A549 (cell line): Measurements from ENCODE around the gene CECR2. TPM values are rescaled to one million over a fixed set of nuclear protein-coding genes. Genes with fewer than 3 reads are reported as not detected.

Source experiments
- ATAC-seq, 2 experiments: fragments of 200-7000 bp in 1 of 2; fragments of >200 bp in 1 of 2; cut with Nextera tagmentation in 1 of 2; cut with Tn5 transposase in 1 of 2; 3 replicates each; pipeline versions ENCODE4 v1.8.0 to v1.9.1; 2018 to 2020; ENCODE audit warnings: mild to moderate bottlenecking in 1 of 2, moderate library complexity in 1 of 2
- CTCF ChIA-PET: fragments of 300-600 bp; sonication (Branson Sonifier 250); formaldehyde crosslinking; extraction: SDS; loops from one replicate; lab custom pipeline; 2021; ENCODE audit warnings: antibody characterized with exemption, inconsistent platforms; lab: Yijun Ruan, JAX
- POLR2A ChIA-PET: fragments of 350-600 bp; formaldehyde crosslinking; extraction: SDS; loops from one replicate; lab custom pipeline; 2021; ENCODE audit warnings: antibody characterized with exemption, inconsistent platforms; lab: Yijun Ruan, JAX
- DNase-seq, 2 experiments: peaks; one replicate each; pipeline versions ENCODE4 v3.0.0 to v3.0.0-alpha.2; 2011 to 2016; ENCODE audit warnings: low read depth in 1 of 2, low spot score in 1 of 2
- FAIRE-seq: peaks from 2 replicates; lab custom pipeline; 2011; peaks lifted over from hg19 to GRCh38; lab: Jason Lieb, UNC
- H3K27ac ChIP-seq, 2 experiments: fragments of >200 bp; sonication (Bioruptor Twin); formaldehyde crosslinking; 3 replicates each; pipeline ENCODE4 v1.5.1; 2016 to 2017
- H3K4me1 ChIP-seq: fragments of >200 bp; sonication (Bioruptor Twin); formaldehyde crosslinking; 3 replicates; pipeline ENCODE4 v1.6.1; 2016
- H3K4me2 ChIP-seq: fragments of >200 bp; sonication (Bioruptor Twin); formaldehyde crosslinking; 3 replicates; pipeline ENCODE4 v1.6.1; 2016
- H3K4me3 ChIP-seq: fragments of >200 bp; sonication (Bioruptor Twin); formaldehyde crosslinking; 3 replicates; pipeline ENCODE4 v1.5.1; 2016
- H3K9me3 ChIP-seq: fragments of >200 bp; sonication (Bioruptor Twin); formaldehyde crosslinking; 3 replicates; pipeline ENCODE4 v1.6.1; 2016
- CBX2 ChIP-seq: fragments of 200-600 bp; sonication (generic); IDR thresholded peaks from 2 replicates; pipeline ENCODE4 v1.6.1; 2016; ENCODE audit warnings: low read depth, mild to moderate bottlenecking, borderline replicate concordance
- CBX8 ChIP-seq: fragments of 200-600 bp; sonication (generic); IDR thresholded peaks from 2 replicates; pipeline ENCODE4 v1.6.1; 2016
- CHD2 ChIP-seq: fragments of 150-350 bp; IDR thresholded peaks from 2 replicates; pipeline ENCODE4 v1.6.1; 2014; ENCODE audit warnings: low read length; ENCODE audit not compliant: partially characterized antibody
- CHD4 ChIP-seq: fragments of 200-600 bp; sonication (generic); IDR thresholded peaks from 2 replicates; pipeline ENCODE4 v1.6.1; 2016; ENCODE audit warnings: antibody characterized with exemption, mild to moderate bottlenecking, borderline replicate concordance
- CTCF ChIP-seq: fragments of >200 bp; sonication (Bioruptor Twin); formaldehyde crosslinking; IDR thresholded peaks from 3 replicates; pipeline ENCODE4 v1.5.1; 2016
- ESRRA ChIP-seq: fragments of 150-350 bp; IDR thresholded peaks from 2 replicates; pipeline ENCODE4 v1.6.1; 2014; ENCODE audit warnings: mild to moderate bottlenecking, low read length, borderline replicate concordance
- FOXS1 ChIP-seq: fragments of 250-450 bp; sonication (Bioruptor Pico); IDR thresholded peaks from 2 replicates; pipeline ENCODE4 v1.5.0; 2020; ENCODE audit warnings: mild to moderate bottlenecking, moderate library complexity
- GATA3 ChIP-seq: IDR thresholded peaks from 2 replicates; pipeline ENCODE4 v1.6.1; 2012; ENCODE audit warnings: borderline replicate concordance
- HOXA7 ChIP-seq: fragments of 250-450 bp; sonication (Bioruptor Pico); IDR thresholded peaks from 2 replicates; pipeline ENCODE4 v1.5.0; 2020; ENCODE audit warnings: mild to moderate bottlenecking, moderate library complexity
- HOXB13 ChIP-seq: fragments of 250-450 bp; sonication (Bioruptor Pico); IDR thresholded peaks from 2 replicates; pipeline ENCODE4 v1.5.0; 2020; ENCODE audit warnings: low read depth, mild to moderate bottlenecking, moderate library complexity
- JUN ChIP-seq, 2 experiments: fragments of >200 bp; sonication (Bioruptor Twin); formaldehyde crosslinking; IDR thresholded peaks; 2 replicates in 1 of 2; 3 replicates in 1 of 2; pipeline ENCODE4 v1.6.1; 2016 to 2017
- KDM1A ChIP-seq: fragments of 200-600 bp; sonication (generic); IDR thresholded peaks from 2 replicates; pipeline ENCODE4 v1.6.1; 2016; ENCODE audit warnings: low read depth, mild to moderate bottlenecking
- MAFK ChIP-seq: fragments of 450-650 bp; IDR thresholded peaks from 2 replicates; pipeline ENCODE4 v1.6.1; 2014; ENCODE audit not compliant: partially characterized antibody
- MAZ ChIP-seq: fragments of 150-350 bp; IDR thresholded peaks from 2 replicates; pipeline ENCODE4 v1.6.1; 2014; ENCODE audit warnings: antibody characterized with exemption, low read depth, low read length, borderline replicate concordance
- PHF8 ChIP-seq: fragments of 200-600 bp; sonication (generic); IDR thresholded peaks from 2 replicates; pipeline ENCODE4 v1.6.1; 2016; ENCODE audit warnings: low read depth, mild to moderate bottlenecking, antibody characterized with exemption, moderate library complexity, borderline replicate concordance
- RARB ChIP-seq: fragments of 250-450 bp; sonication (Bioruptor Pico); IDR thresholded peaks from 2 replicates; pipeline ENCODE4 v1.8.0; 2021; ENCODE audit warnings: mild to moderate bottlenecking, moderate library complexity
- REST ChIP-seq: fragments of 200-600 bp; sonication (generic); IDR thresholded peaks from 2 replicates; pipeline ENCODE4 v1.6.1; 2016; ENCODE audit warnings: antibody characterized with exemption, mild to moderate bottlenecking, moderate library complexity
- RNF2 ChIP-seq: fragments of 200-600 bp; sonication (generic); IDR thresholded peaks from 2 replicates; pipeline ENCODE4 v1.6.1; 2016; ENCODE audit warnings: low read depth, mild to moderate bottlenecking, antibody characterized with exemption, moderate library complexity, borderline replicate concordance
- SMC3 ChIP-seq: fragments of >200 bp; sonication (Bioruptor Twin); formaldehyde crosslinking; IDR thresholded peaks from 3 replicates; pipeline ENCODE4 v1.6.1; 2018; ENCODE audit warnings: inconsistent platforms
- ZC3H11A ChIP-seq: fragments of 450-650 bp; IDR thresholded peaks from 2 replicates; pipeline ENCODE4 v1.6.1; 2014; ENCODE audit warnings: antibody characterized with exemption, mild to moderate bottlenecking
- ZNF302 ChIP-seq: fragments of 250-450 bp; sonication (Bioruptor Pico); IDR thresholded peaks from 2 replicates; pipeline ENCODE4 v1.9.0; 2021; ENCODE audit warnings: inconsistent platforms, mild to moderate bottlenecking, moderate library complexity
- ZSCAN20 ChIP-seq: fragments of 250-450 bp; sonication (Bioruptor Pico); IDR thresholded peaks from 2 replicates; pipeline ENCODE4 v1.8.0; 2022; ENCODE audit warnings: mild to moderate bottlenecking, moderate library complexity
- WGBS: methylation state at CpG from one replicate; pipeline ENCODE4 v1.1.6; 2017; ENCODE audit errors: missing lambda C conversion rate; 5-methylcytosine and 5-hydroxymethylcytosine counted together
- polyA plus RNA-seq, 4 experiments: library from polyadenylated mRNA; depleted of rRNA in 3 of 4; stranded (reverse); fragments of >200 nt; fragmentation: RNase III in 1 of 4; extraction: RNeasy Plus Mini Kit Qiagen cat#74134 plus additional on column Dnase treatment in 1 of 4; gene quantifications; 2 replicates in 3 of 4; 3 replicates in 1 of 4; pipeline ENCODE4 v1.2.3, GENCODE V29; 2011 to 2017
- TF ChIP-seq, protein P1 (sequence below): IDR thresholded peaks from 2 replicates; pipeline ENCODE4 v1.6.1; 2012
- TF ChIP-seq, protein P2 (sequence below): IDR thresholded peaks from 2 replicates; pipeline ENCODE4 v1.6.1; 2012; ENCODE audit warnings: low read depth, borderline replicate concordance
- TF ChIP-seq, protein P3 (sequence below): fragments of 150-350 bp; IDR thresholded peaks from 2 replicates; pipeline ENCODE4 v1.6.1; 2014; ENCODE audit warnings: low read depth, mild to moderate bottlenecking, low read length

CECR2 gene
- polyA plus RNA-seq, 2 of the 4 experiments (the other 2 are of a cell fraction), result 0.01 to 0.06 TPM

- Histone ChIP-seq H3K9me3 (no peaks in the 10 kb centered on the region), H3K27ac (no peak overlapping the region), H3K4me2 (no peak overlapping the region), H3K4me1 (no peaks in the 10 kb centered on the region), H3K4me3 (no peak overlapping the region)
- ATAC-seq, result no peak
- no peak for TF ChIP-seq ZSCAN20 (CRISPR knock-in tag)
- TF ChIP-seq ZNF302, result no peak
- TF ChIP-seq KDM1A, result no peak
- TF ChIP-seq ZC3H11A, result no peak
- no peak for TF ChIP-seq CTCF
- TF ChIP-seq, protein P1, sequence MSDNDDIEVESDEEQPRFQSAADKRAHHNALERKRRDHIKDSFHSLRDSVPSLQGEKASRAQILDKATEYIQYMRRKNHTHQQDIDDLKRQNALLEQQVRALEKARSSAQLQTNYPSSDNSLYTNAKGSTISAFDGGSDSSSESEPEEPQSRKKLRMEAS, result no peak
- no peak for TF ChIP-seq PHF8
- no peak for TF ChIP-seq HOXB13 (CRISPR knock-in tag)
- TF ChIP-seq SMC3, result no peak
- no peak for TF ChIP-seq GATA3
- FAIRE-seq, result no peak
- WGBS, result 57% methylated on average over 6 of the region's 6 CpGs
- DNase-seq, result no peak
- POLR2A ChIA-PET, result no interaction called here
- CTCF ChIA-PET, result interaction anchor here (1.3 kb wide), 1 partner anchor 163 kb away, joined by 5 read pairs; no protein-coding TSS in a partner anchor
Observed at GRCh38 chr22:17334059-17334458, 35.2 kb upstream of the CECR2 start.

- H3K9me3 ChIP-seq, result no peaks in the 10 kb centered on the region
- no peak for DNase-seq
- no peaks in the 10 kb centered on the region for H3K4me1 ChIP-seq
- H3K27ac ChIP-seq, result no peak overlapping the region
- no peak overlapping the region for H3K4me3 ChIP-seq
- FAIRE-seq, result no peak
- POLR2A ChIA-PET, result no interaction called here
- CTCF ChIA-PET, result interaction anchor here (1.3 kb wide), 1 partner anchor 164 kb away, joined by 5 read pairs; no protein-coding TSS in a partner anchor
- no peak overlapping the region for H3K4me2 ChIP-seq
- TF ChIP-seq CHD2 (no peak), RARB (CRISPR knock-in tag) (no peak), CBX2 (no peak), HOXA7 (CRISPR knock-in tag) (no peak), RNF2 (no peak), ESRRA (no peak), MAZ (no peak), SMC3 (no peak), CBX8 (no peak), ZNF302 (no peak), CHD4 (no peak), FOXS1 (CRISPR knock-in tag) (no peak), JUN (IDR thresholded peaks at IDR 0.05) (no peak), REST (no peak), MAFK (no peak)
- TF ChIP-seq, protein P2, sequence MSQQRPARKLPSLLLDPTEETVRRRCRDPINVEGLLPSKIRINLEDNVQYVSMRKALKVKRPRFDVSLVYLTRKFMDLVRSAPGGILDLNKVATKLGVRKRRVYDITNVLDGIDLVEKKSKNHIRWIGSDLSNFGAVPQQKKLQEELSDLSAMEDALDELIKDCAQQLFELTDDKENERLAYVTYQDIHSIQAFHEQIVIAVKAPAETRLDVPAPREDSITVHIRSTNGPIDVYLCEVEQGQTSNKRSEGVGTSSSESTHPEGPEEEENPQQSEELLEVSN, result no peak
- TF ChIP-seq, protein P3, sequence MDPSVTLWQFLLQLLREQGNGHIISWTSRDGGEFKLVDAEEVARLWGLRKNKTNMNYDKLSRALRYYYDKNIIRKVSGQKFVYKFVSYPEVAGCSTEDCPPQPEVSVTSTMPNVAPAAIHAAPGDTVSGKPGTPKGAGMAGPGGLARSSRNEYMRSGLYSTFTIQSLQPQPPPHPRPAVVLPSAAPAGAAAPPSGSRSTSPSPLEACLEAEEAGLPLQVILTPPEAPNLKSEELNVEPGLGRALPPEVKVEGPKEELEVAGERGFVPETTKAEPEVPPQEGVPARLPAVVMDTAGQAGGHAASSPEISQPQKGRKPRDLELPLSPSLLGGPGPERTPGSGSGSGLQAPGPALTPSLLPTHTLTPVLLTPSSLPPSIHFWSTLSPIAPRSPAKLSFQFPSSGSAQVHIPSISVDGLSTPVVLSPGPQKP, result no peak
- ATAC-seq, result no peak
- 27% methylated on average over 5 of the region's 6 CpGs for WGBS
Observed at GRCh38 chr22:17334983-17335382, 34.3 kb upstream of the CECR2 start.
